OCI-LY7 (cell line): ENCODE data around the gene PLEKHA5. TPM values are rescaled to one million over a fixed set of nuclear protein-coding genes. Genes with fewer than 3 reads are reported as not detected.

Source experiments
- BruUV-seq: library from RNA; stranded (reverse); fragments of 400-500 nt; replicated peaks from 2 replicates; lab custom pipeline; 2021; lab: Mats Ljungman, UMichigan
- CTCF ChIA-PET: fragments of 300-600 bp; sonication (Branson Sonifier 250); formaldehyde crosslinking; loops from one replicate; lab custom pipeline; 2022; ENCODE audit warnings: antibody characterized with exemption; ENCODE audit not compliant: unreplicated experiment; lab: Charles Lee
- POLR2A ChIA-PET: fragments of 300-600 bp; sonication (Branson Sonifier 250); formaldehyde crosslinking; loops from one replicate; lab custom pipeline; 2022; ENCODE audit warnings: antibody characterized with exemption; lab: Charles Lee
- DNase-seq: peaks from one replicate; pipeline ENCODE4 v3.0.0-alpha.2; 2015; ENCODE audit warnings: low spot score
- H2AFZ ChIP-seq: fragments of 200-600 bp; sonication (generic), shearing (Covaris generic); 2 replicates; pipeline ENCODE4 v1.6.1; 2014; ENCODE audit warnings: mild to moderate bottlenecking, antibody characterized with exemption, low read length, moderate library complexity
- H3K27ac ChIP-seq: fragments of 200-600 bp; sonication (generic); 2 replicates; pipeline ENCODE4 v1.5.1; 2014; ENCODE audit warnings: mixed run types, low read depth, mild to moderate bottlenecking, moderate library complexity, low read length, inconsistent platforms; ENCODE audit not compliant: poor library complexity, severe bottlenecking
- H3K36me3 ChIP-seq: fragments of 200-600 bp; sonication (generic); 2 replicates; pipeline ENCODE4 v1.6.1; 2014; ENCODE audit warnings: mild to moderate bottlenecking, antibody characterized with exemption, low read length, moderate library complexity, mixed read lengths; ENCODE audit not compliant: insufficient read depth
- H3K4me1 ChIP-seq: fragments of 200-600 bp; sonication (generic); 2 replicates; pipeline ENCODE4 v1.5.1; 2014; ENCODE audit warnings: mild to moderate bottlenecking, low read length; ENCODE audit not compliant: insufficient read depth, poor library complexity, severe bottlenecking
- H3K4me2 ChIP-seq: fragments of 200-600 bp; sonication (generic); 2 replicates; pipeline ENCODE4 v1.6.1; 2014; ENCODE audit warnings: mild to moderate bottlenecking, low read length
- H3K4me3 ChIP-seq: fragments of 200-600 bp; sonication (generic); 2 replicates; pipeline ENCODE4 v1.5.1; 2014; ENCODE audit warnings: mild to moderate bottlenecking, low read depth, low read length; ENCODE audit not compliant: poor library complexity, severe bottlenecking
- H3K79me2 ChIP-seq: fragments of 200-600 bp; sonication (generic); 2 replicates; pipeline ENCODE4 v1.6.1; 2016; ENCODE audit warnings: low read depth, mild to moderate bottlenecking, low read length, moderate library complexity, mixed read lengths; ENCODE audit not compliant: insufficient read depth
- H3K9me2 ChIP-seq: fragments of 200-600 bp; sonication (generic); 2 replicates; pipeline ENCODE4 v1.6.1; 2016; ENCODE audit warnings: mild to moderate bottlenecking, low read length, mixed read lengths; ENCODE audit not compliant: insufficient read depth
- H3K9me3 ChIP-seq: fragments of 200-600 bp; sonication (generic); 2 replicates; pipeline ENCODE4 v1.6.1; 2014; ENCODE audit warnings: mild to moderate bottlenecking, mixed run types, low read length, mixed read lengths
- H4K20me1 ChIP-seq: fragments of 200-600 bp; sonication (generic); 2 replicates; pipeline ENCODE4 v1.6.1; 2014; ENCODE audit warnings: mild to moderate bottlenecking, antibody characterized with exemption, low read length, moderate library complexity, mixed read lengths; ENCODE audit not compliant: insufficient read depth
- CTCF ChIP-seq: fragments of 200-600 bp; sonication (generic); conservative IDR thresholded peaks from 2 replicates; pipeline ENCODE4 v1.5.1; 2014; ENCODE audit warnings: mild to moderate bottlenecking, antibody characterized with exemption, low read length, moderate library complexity, mixed read lengths
- EZH2phosphoT487 ChIP-seq: fragments of 200-600 bp; sonication (generic); IDR thresholded peaks from 2 replicates; pipeline ENCODE4 v1.6.1; 2018; ENCODE audit warnings: low read depth, borderline replicate concordance, mild to moderate bottlenecking, mixed run types, antibody characterized with exemption, low read length, moderate library complexity, mixed read lengths
- intact Hi-C: fragments of 100-400 bp; cut with micrococcal nuclease; formaldehyde crosslinking; loops from one replicate; pipeline ENCODE4 v1.10.0; 2022; ENCODE audit not compliant: unreplicated experiment
- total RNA-seq, 2 experiments: library from RNA; depleted of rRNA in 1 of 2; stranded (reverse); fragments of >200 nt in 1 of 2; shearing (Covaris generic) in 1 of 2; gene quantifications; 2 replicates each; pipeline ENCODE4 v1.2.3, GENCODE V29; 2014 to 2022

The PLEKHA5 gene
- total RNA-seq, 2 experiments from 2014 or later, result 2.7 TPM; not detected in 1

- Histone ChIP-seq H3K79me2 (no peaks in the 10 kb centered on the region), H3K27ac (no peak overlapping the region), H3K9me2 (no peaks in the 10 kb centered on the region), H2AFZ (no peak overlapping the region), H3K36me3 (no peaks in the 10 kb centered on the region), H3K4me1 (no peaks in the 10 kb centered on the region), H3K9me3 (no peaks in the 10 kb centered on the region), H4K20me1 (no peaks in the 10 kb centered on the region), H3K4me3 (no peak overlapping the region), H3K4me2 (no peak overlapping the region)
- TF ChIP-seq EZH2phosphoT487 (no peak), CTCF (no peak)
- POLR2A ChIA-PET, result interaction anchor here (0.5 to 0.6 kb wide), 2 partner anchors 12 to 126 kb away, joined by 4 to 5 read pairs; no protein-coding TSS in a partner anchor
- CTCF ChIA-PET, result no interaction called here
- BruUV-seq, result no TSS peak
- intact Hi-C loops, result no loop called here
- no peak for DNase-seq
Observed at GRCh38 chr12:19154686-19155085, 25.2 kb downstream of the PLEKHA5 start.

GRCh38 chr12:19155981-19156734 is 26.6 kb downstream of the PLEKHA5 start:
- H3K4me1 ChIP-seq, result no peaks in the 10 kb centered on the region
- ChIA-PET POLR2A (no interaction called here), CTCF (no interaction called here)
- no peaks in the 10 kb centered on the region for H3K9me2 ChIP-seq
- H3K4me2 ChIP-seq, result no peak overlapping the region
- no peak for DNase-seq
- H4K20me1 ChIP-seq, result no peaks in the 10 kb centered on the region
- H3K36me3 ChIP-seq, result no peaks in the 10 kb centered on the region
- no peak overlapping the region for H3K27ac ChIP-seq
- no peaks in the 10 kb centered on the region for H3K9me3 ChIP-seq
- H3K4me3 ChIP-seq, result no peak overlapping the region
- H3K79me2 ChIP-seq, result no peaks in the 10 kb centered on the region
- no peak overlapping the region for H2AFZ ChIP-seq
- intact Hi-C loops, result no loop called here
- BruUV-seq, result no TSS peak
- TF ChIP-seq EZH2phosphoT487 (no peak), CTCF (no peak)

- no TSS peak for BruUV-seq
- ChIA-PET POLR2A (no interaction called here), CTCF (no interaction called here)
- H3K9me3 ChIP-seq, result no peaks in the 10 kb centered on the region
- H3K4me2 ChIP-seq, result no peak overlapping the region
- DNase-seq, result no peak
- H3K27ac ChIP-seq, result no peak overlapping the region
- H3K4me3 ChIP-seq, result no peak overlapping the region
- intact Hi-C loops, result no loop called here
- no peaks in the 10 kb centered on the region for H3K36me3 ChIP-seq
- H3K4me1 ChIP-seq, result no peaks in the 10 kb centered on the region
- no peak overlapping the region for H2AFZ ChIP-seq
- no peaks in the 10 kb centered on the region for H3K79me2 ChIP-seq
- TF ChIP-seq CTCF, result no peak
- TF ChIP-seq EZH2phosphoT487, result no peak
- no peaks in the 10 kb centered on the region for H4K20me1 ChIP-seq
- H3K9me2 ChIP-seq, result no peaks in the 10 kb centered on the region
Observed at GRCh38 chr12:19158923-19159322, 29.4 kb downstream of the PLEKHA5 start.
